Activated CD4-positive, alpha-beta T cell treated with anti-CD3 and anti-CD28 coated beads, Interleukin-2, amount 10 ng/mL, durations not matched to agents 24 days and 14 days (primary cell): Measurements from ENCODE around the gene IL31RA. TPM values are rescaled to one million over a fixed set of nuclear protein-coding genes. Genes with fewer than 3 reads are reported as not detected.
A peak's percentile ranks its signal among the peaks of the same experiment; 100 is the strongest.

ENCODE experiments used
- DNase-seq: peaks from one replicate; pipeline ENCODE4 v3.0.0; 2022
- H3K27ac Mint-ChIP-seq: one replicate; pipeline ENCODE4 v1.8.0; 2022; ENCODE audit warnings: mild to moderate bottlenecking, mixed read lengths
- H3K27me3 Mint-ChIP-seq: one replicate; pipeline ENCODE4 v1.8.0; 2022; ENCODE audit warnings: mixed read lengths
- H3K36me3 Mint-ChIP-seq: one replicate; pipeline ENCODE4 v1.8.0; 2022; ENCODE audit warnings: low read depth, mild to moderate bottlenecking, mixed read lengths
- H3K4me1 Mint-ChIP-seq: one replicate; pipeline ENCODE4 v1.8.0; 2021; ENCODE audit warnings: mixed read lengths
- H3K4me3 Mint-ChIP-seq: one replicate; pipeline ENCODE4 v1.8.0; 2022; ENCODE audit warnings: mild to moderate bottlenecking, moderate library complexity, mixed read lengths
- H3K9me3 Mint-ChIP-seq: one replicate; pipeline ENCODE4 v1.8.0; 2021; ENCODE audit warnings: mixed read lengths
- intact Hi-C: fragments of 100-400 bp; cut with micrococcal nuclease; formaldehyde crosslinking; loops from one replicate; pipeline ENCODE4 v1.15.1; 2023
- total RNA-seq: library from RNA; stranded (reverse); gene quantifications from 2 replicates; pipeline ENCODE4 v1.2.3, GENCODE V29; 2022

The IL31RA gene
- total RNA-seq, 1 donor from 2014 or later: 0.63 TPM

DNA sequence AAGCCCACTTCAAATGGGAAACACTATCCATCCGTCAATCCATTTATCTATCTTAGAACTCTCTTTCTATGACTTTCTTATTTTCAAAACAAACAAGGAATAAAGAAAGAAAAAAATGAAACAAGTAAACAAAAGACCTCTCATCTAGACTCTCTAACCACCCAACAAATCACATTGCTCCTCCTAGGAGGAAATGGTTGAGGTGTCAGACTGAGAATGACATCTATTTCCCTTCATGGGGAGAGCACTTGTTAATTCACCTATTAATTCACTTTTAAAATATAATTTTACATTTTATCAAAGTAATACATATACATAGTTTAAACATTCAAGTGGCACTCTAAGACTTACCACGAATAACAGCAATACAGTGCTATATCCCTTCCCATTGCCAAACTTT is 2.4 kb upstream of the IL31RA start:
- Mint-ChIP-seq H3K9me3 (peaks cover 8% of the 10 kb centered on the region), H3K27ac (no peak overlapping the region), H3K36me3 (no peaks in the 10 kb centered on the region), H3K4me3 (no peak overlapping the region), H3K27me3 (no peaks in the 10 kb centered on the region), H3K4me1 (peaks cover 33% of the 10 kb centered on the region)
- intact Hi-C loops: no loop called here
- DNase-seq: no peak

GRCh38 chr5:55851675-55851979 is 470 bp downstream of the IL31RA start:
- H3K4me3 Mint-ChIP-seq: no peak overlapping the region
- H3K27ac Mint-ChIP-seq: no peak overlapping the region
- peaks cover 54% of the 10 kb centered on the region for H3K4me1 Mint-ChIP-seq
- intact Hi-C loops: loop anchor here (5.0 kb wide), 1 partner anchor 79 kb away; no protein-coding TSS in a partner anchor
- H3K9me3 Mint-ChIP-seq: no peaks in the 10 kb centered on the region
- no peak for DNase-seq
- H3K36me3 Mint-ChIP-seq: no peaks in the 10 kb centered on the region
- no peaks in the 10 kb centered on the region for H3K27me3 Mint-ChIP-seq

DNA sequence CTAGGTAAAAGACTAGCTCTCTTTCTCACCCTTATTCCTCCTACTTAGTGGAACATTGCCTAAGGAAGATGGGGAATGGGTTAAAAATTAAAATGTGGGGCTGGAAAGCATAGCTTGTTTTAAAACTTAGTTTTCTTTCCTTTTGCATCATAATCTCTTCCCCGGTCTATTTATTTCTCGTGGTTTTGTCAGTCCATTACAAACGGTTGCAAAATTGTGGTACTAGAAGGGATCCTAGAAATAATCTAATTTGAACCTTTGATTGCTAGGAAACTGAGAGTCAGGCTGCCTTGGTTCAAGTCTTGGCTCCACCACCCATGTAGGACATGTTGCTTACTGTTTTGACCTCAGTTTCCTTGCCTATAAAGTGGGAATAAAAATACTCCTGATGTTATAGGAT is 1.3 kb downstream of the IL31RA start:
- intact Hi-C loops: loop anchor here (5.0 kb wide), 1 partner anchor 80 kb away; no protein-coding TSS in a partner anchor
- no peak overlapping the region for H3K4me3 Mint-ChIP-seq
- no peak overlapping the region for H3K27ac Mint-ChIP-seq
- H3K4me1 Mint-ChIP-seq: peaks cover 62% of the 10 kb centered on the region
- no peak for DNase-seq
- no peaks in the 10 kb centered on the region for H3K9me3 Mint-ChIP-seq
- H3K27me3 Mint-ChIP-seq: no peaks in the 10 kb centered on the region
- no peaks in the 10 kb centered on the region for H3K36me3 Mint-ChIP-seq

DNA sequence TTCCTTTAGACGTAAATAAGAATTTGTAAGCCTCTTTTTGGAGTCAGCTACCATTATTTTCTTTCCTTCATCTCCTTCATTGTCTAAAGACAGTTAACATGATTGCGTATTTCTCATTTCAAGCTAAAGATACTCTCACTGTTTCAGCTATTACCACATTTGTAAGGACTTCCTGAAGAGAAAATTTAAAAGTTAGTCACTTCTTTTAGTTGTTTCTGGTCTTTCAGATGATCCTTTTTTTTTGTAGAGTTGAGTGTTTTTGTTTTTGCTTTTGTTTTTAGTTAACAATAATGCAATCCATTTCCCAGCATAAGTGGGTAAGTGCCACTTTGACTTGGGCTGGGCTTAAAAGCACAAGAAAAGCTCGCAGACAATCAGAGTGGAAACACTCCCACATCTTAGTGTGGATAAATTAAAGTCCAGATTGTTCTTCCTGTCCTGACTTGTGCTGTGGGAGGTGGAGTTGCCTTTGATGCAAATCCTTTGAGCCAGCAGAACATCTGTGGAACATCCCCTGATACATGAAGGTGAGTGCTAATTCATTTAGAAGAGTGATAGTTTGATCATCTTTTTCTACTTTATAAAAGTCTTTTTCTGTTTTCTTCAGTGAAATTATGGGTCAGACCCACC is 2.0 kb downstream of the IL31RA start:
- Mint-ChIP-seq H3K27me3 (no peaks in the 10 kb centered on the region), H3K4me3 (peak overlapping the region; percentile 45), H3K4me1 (peaks cover 63% of the 10 kb centered on the region)

GRCh38 chr5:55853818-55854217 is 2.7 kb downstream of the IL31RA start:
- H3K4me3 Mint-ChIP-seq: peak overlapping the region; percentile 45
- peak overlapping the region; percentile 73 for H3K27ac Mint-ChIP-seq
- no peaks in the 10 kb centered on the region for H3K27me3 Mint-ChIP-seq

More for the DNA sequence above, 2.0 kb downstream of the IL31RA start:
- intact Hi-C loops: loop anchor here (5.0 kb wide), 1 partner anchor 81 kb away; no protein-coding TSS in a partner anchor
- Mint-ChIP-seq H3K9me3 (no peaks in the 10 kb centered on the region), H3K27ac (peak overlapping the region; percentile 73), H3K36me3 (no peaks in the 10 kb centered on the region)
- peak; percentile 62 for DNase-seq

DNA sequence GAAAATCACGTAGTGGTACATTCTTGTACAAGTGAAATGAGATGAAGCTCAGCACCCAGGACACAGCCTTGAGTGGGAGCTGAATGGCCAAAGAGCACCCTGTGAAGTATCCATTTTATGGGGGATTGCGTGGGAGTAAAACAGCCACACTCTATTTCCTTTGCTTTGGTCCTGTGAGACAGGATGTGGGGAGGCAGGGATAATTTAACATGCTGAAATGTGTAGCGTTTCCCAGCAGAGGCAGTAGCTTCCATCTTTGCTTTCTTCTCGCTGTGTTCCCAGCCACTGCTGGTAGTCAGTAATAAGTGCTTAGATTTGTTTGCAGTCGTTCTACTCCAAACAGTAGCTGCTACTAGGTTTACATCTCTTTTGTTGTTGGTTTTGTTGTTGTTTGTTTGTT is 4.4 kb downstream of the IL31RA start:
- H3K4me3 Mint-ChIP-seq: peak overlapping the region; percentile 41
- peak; percentile 78 for DNase-seq

More at GRCh38 chr5:55853818-55854217, 2.7 kb downstream of the IL31RA start:
- peaks cover 61% of the 10 kb centered on the region for H3K4me1 Mint-ChIP-seq
- no peak for DNase-seq
- no peaks in the 10 kb centered on the region for H3K36me3 Mint-ChIP-seq
- H3K9me3 Mint-ChIP-seq: no peaks in the 10 kb centered on the region
- intact Hi-C loops: loop anchor here (5.0 kb wide), 1 partner anchor 82 kb away; no protein-coding TSS in a partner anchor

GRCh38 chr5:55856516-55857246 is 5.5 kb downstream of the IL31RA start:
- peak overlapping the region; percentile 75 for H3K27ac Mint-ChIP-seq
- H3K4me3 Mint-ChIP-seq: peak overlapping the region; percentile 41
- H3K27me3 Mint-ChIP-seq: no peaks in the 10 kb centered on the region
- peaks cover 3% of the 10 kb centered on the region for H3K9me3 Mint-ChIP-seq
- peaks cover 50% of the 10 kb centered on the region for H3K4me1 Mint-ChIP-seq
- peaks cover 2% of the 10 kb centered on the region for H3K36me3 Mint-ChIP-seq
- intact Hi-C loops: loop anchor here (1.0 to 5.0 kb wide), 3 partner anchors 12 to 201 kb away; no protein-coding TSS in a partner anchor
- peak; percentile 79 for DNase-seq

More for the DNA sequence above, 4.4 kb downstream of the IL31RA start:
- Mint-ChIP-seq H3K9me3 (no peaks in the 10 kb centered on the region), H3K36me3 (no peaks in the 10 kb centered on the region), H3K27ac (peak overlapping the region; percentile 75), H3K27me3 (no peaks in the 10 kb centered on the region), H3K4me1 (peaks cover 57% of the 10 kb centered on the region)
- intact Hi-C loops: loop anchor here (5.0 kb wide), 1 partner anchor 202 kb away; no protein-coding TSS in a partner anchor

- no peak for DNase-seq
- intact Hi-C loops: loop anchor here (2.0 to 5.0 kb wide), 2 partner anchors 46 to 200 kb away; no protein-coding TSS in a partner anchor
- peak overlapping the region; percentile 41 for H3K4me3 Mint-ChIP-seq
- H3K36me3 Mint-ChIP-seq: peaks cover 4% of the 10 kb centered on the region
- peaks cover 48% of the 10 kb centered on the region for H3K4me1 Mint-ChIP-seq
- no peaks in the 10 kb centered on the region for H3K27me3 Mint-ChIP-seq
- H3K9me3 Mint-ChIP-seq: peaks cover 5% of the 10 kb centered on the region
- peak overlapping the region; percentile 75 for H3K27ac Mint-ChIP-seq
These were observed 6.1 kb downstream of the IL31RA start for GRCh38 chr5:55857247-55857640.

DNA sequence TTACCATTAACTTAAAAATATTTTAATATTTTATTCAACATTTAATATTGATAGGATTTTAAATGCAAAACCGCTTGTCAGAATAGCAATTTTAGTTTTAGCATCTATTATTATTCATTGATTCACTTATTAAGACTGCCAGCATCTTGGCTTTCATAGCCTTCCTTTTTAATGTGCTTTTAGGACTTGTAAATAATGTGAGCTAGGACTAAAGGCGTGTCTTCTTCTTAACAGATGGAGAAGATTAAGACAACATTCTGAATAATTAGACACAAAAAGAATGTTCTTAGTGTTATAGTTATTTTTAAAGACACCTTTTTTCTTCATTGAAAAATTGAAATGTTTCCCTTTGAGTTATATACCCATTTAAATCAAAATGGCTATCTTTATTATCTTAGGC is 6.9 kb downstream of the IL31RA start:
- intact Hi-C loops: loop anchor here (5.0 kb wide), 1 partner anchor 199 kb away; no protein-coding TSS in a partner anchor

DNA sequence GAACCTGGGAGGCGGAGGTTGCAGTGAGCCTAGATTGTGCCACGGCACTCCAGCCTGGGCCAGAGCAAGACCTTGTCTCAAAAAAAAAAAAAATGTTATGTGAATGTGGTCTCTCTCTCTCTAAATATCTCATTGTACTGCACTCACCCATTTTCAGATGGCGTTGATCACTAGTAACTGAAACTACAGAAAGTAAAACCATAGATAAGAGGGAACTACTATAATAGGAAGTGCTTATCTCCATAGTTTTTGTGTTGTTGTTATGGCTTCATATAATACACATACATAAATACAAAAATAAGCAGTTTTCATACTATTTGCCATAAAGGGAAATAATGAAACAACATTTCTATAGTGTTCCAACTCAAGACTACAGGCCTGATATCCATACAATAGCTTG is 9.1 kb downstream of the IL31RA start:
- peaks cover 5% of the 10 kb centered on the region for H3K9me3 Mint-ChIP-seq
- no peak overlapping the region for H3K4me3 Mint-ChIP-seq
- H3K4me1 Mint-ChIP-seq: peaks cover 27% of the 10 kb centered on the region
- H3K27me3 Mint-ChIP-seq: no peaks in the 10 kb centered on the region
- no peak overlapping the region for H3K27ac Mint-ChIP-seq
- peaks cover 4% of the 10 kb centered on the region for H3K36me3 Mint-ChIP-seq
- intact Hi-C loops: no loop called here
- DNase-seq: no peak

More for the DNA sequence above, 6.9 kb downstream of the IL31RA start:
- no peak overlapping the region for H3K4me3 Mint-ChIP-seq
- H3K4me1 Mint-ChIP-seq: peaks cover 42% of the 10 kb centered on the region
- peaks cover 4% of the 10 kb centered on the region for H3K36me3 Mint-ChIP-seq
- H3K27ac Mint-ChIP-seq: no peak overlapping the region
- H3K27me3 Mint-ChIP-seq: no peaks in the 10 kb centered on the region
- peaks cover 5% of the 10 kb centered on the region for H3K9me3 Mint-ChIP-seq
- DNase-seq: no peak

DNA sequence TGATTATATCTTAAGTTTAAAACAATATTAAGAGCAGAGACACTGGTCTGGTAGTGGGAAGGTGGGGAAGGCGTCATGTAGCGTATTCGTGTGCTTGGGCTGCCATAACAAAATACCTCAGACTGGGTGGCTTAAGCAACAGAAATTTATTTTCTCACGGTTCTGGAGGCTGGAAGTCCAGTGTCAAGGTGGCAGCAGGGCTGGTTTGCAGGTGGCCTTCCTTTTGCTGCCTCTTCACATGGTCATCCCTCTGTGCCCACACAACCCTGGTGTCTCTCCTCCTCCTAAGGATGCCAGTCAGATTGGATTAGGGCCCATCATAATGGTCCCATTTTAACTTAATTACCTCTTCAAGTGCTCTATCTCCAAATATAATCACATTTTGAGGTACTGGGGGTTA is 9.6 kb downstream of the IL31RA start:
- no peak for DNase-seq
- Mint-ChIP-seq H3K4me3 (no peak overlapping the region), H3K4me1 (peaks cover 25% of the 10 kb centered on the region), H3K9me3 (peaks cover 5% of the 10 kb centered on the region), H3K27ac (no peak overlapping the region), H3K27me3 (no peaks in the 10 kb centered on the region), H3K36me3 (peaks cover 4% of the 10 kb centered on the region)
- intact Hi-C loops: no loop called here

- peaks cover 4% of the 10 kb centered on the region for H3K36me3 Mint-ChIP-seq
- no peak overlapping the region for H3K4me3 Mint-ChIP-seq
- H3K9me3 Mint-ChIP-seq: peaks cover 5% of the 10 kb centered on the region
- no peak for DNase-seq
- H3K27ac Mint-ChIP-seq: no peak overlapping the region
- no peaks in the 10 kb centered on the region for H3K27me3 Mint-ChIP-seq
- H3K4me1 Mint-ChIP-seq: peaks cover 21% of the 10 kb centered on the region
- intact Hi-C loops: loop anchor here (5.0 kb wide), 1 partner anchor 43 kb away; no protein-coding TSS in a partner anchor
These were observed 13.7 kb downstream of the IL31RA start for GRCh38 chr5:55864606-55865541.

- no peak overlapping the region for H3K4me3 Mint-ChIP-seq
- peak overlapping the region; percentile 35 for H3K27ac Mint-ChIP-seq
- peaks cover 21% of the 10 kb centered on the region for H3K4me1 Mint-ChIP-seq
- peaks cover 5% of the 10 kb centered on the region for H3K9me3 Mint-ChIP-seq
- no peak for DNase-seq
- peaks cover 4% of the 10 kb centered on the region for H3K36me3 Mint-ChIP-seq
- no peaks in the 10 kb centered on the region for H3K27me3 Mint-ChIP-seq
- intact Hi-C loops: loop anchor here (5.0 kb wide), 1 partner anchor 44 kb away; no protein-coding TSS in a partner anchor
These were observed 14.7 kb downstream of the IL31RA start for GRCh38 chr5:55865831-55866230.
